ENCODE measurements around the gene C22orf39.

C22orf39 gene

GRCh38 chr22:19424186-19424500, 23.4 kb downstream of the C22orf39 start:
- DNase-seq = no peak

GRCh38 chr22:19422440-19423301, 24.8 kb downstream of the C22orf39 start:
- DNase-seq = no peak

- DNase-seq = no peak
Measured at GRCh38 chr22:19420321-19420720, 27.2 kb downstream of the C22orf39 start.

- DNase-seq = peak; percentile 52
Measured at GRCh38 chr22:19419464-19420178, 27.9 kb downstream of the C22orf39 start.

GRCh38 chr22:19419086-19419463, 28.4 kb downstream of the C22orf39 start:
- DNase-seq = peak; percentile 26

- no peak for DNase-seq
Measured at GRCh38 chr22:19412923-19413322, 34.6 kb downstream of the C22orf39 start.

- no peak for DNase-seq
Measured at GRCh38 chr22:19412478-19412877, 35.0 kb downstream of the C22orf39 start.

- no peak for DNase-seq
Measured at GRCh38 chr22:19411690-19412045, 35.8 kb downstream of the C22orf39 start.

- no peak for DNase-seq
Measured at GRCh38 chr22:19410941-19411689, 36.4 kb downstream of the C22orf39 start.

- no peak for DNase-seq
Measured at GRCh38 chr22:19407649-19408606, 39.6 kb downstream of the C22orf39 start.

- DNase-seq = no peak
Measured at GRCh38 chr22:19406846-19407245, 40.7 kb downstream of the C22orf39 start.

- no peak for DNase-seq
Measured at GRCh38 chr22:19406281-19406811, 41.2 kb downstream of the C22orf39 start.

- no peak for DNase-seq
Measured at GRCh38 chr22:19405652-19406051, 41.9 kb downstream of the C22orf39 start.

- no peak for DNase-seq
Measured at GRCh38 chr22:19405133-19405532, 42.4 kb downstream of the C22orf39 start.

GRCh38 chr22:19404676-19405075, 42.8 kb downstream of the C22orf39 start:
- no peak for DNase-seq

GRCh38 chr22:19402642-19403191, 44.8 kb downstream of the C22orf39 start:
- no peak for DNase-seq

GRCh38 chr22:19401483-19401882, 46.0 kb downstream of the C22orf39 start:
- no peak for DNase-seq

GRCh38 chr22:19400881-19401280, 46.6 kb downstream of the C22orf39 start:
- no peak for DNase-seq

- no peak for DNase-seq
Measured at GRCh38 chr22:19398652-19399051, 48.9 kb downstream of the C22orf39 start.

- DNase-seq = no peak
Measured at GRCh38 chr22:19398206-19398605, 49.3 kb downstream of the C22orf39 start.

- no peak for DNase-seq
Measured at GRCh38 chr22:19397734-19398104, 49.8 kb downstream of the C22orf39 start.
